ENCODE results near the gene TC2N. TPM values are rescaled to one million over a fixed set of nuclear protein-coding genes. Genes with fewer than 3 reads are reported as not detected.
A peak's percentile ranks its signal among the peaks of the same experiment; 100 is the strongest.

The TC2N gene
- total RNA-seq, 1 donor from 2014 or later = 0.35 TPM

DNA sequence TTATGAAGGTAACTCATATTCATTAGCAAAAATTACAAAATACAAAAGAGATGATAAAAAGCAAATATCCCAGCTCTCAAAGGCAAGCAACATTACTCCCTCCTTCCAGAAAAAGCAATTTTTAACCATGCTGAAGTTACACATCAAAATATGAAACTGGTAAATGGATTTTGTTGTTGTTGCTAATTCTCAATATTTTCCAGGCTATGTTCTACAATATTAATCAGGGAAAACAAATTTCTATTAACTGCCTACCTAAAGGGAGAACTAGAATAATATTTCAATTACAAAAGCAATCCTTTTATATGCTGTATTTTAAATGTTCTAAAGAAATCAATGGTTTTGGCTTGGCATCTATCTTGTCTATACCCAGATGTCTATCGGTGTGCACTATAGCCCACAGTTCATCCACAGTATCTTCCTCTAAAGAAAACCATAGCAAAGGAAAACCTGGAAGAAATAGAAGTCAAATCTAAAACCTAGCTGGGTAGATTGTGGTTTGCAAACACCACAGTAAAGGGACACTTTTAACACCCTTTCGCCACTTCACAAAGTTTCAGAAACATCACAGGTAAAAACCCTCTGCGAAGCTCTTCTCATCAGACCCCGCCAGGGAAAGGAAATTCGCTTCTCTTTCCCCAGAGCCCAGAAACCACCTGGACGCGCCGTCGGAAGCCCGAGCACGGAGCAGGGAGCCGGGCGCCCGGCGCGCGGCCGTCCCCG, 32.0 kb downstream of the TC2N start:
- Mint-ChIP-seq H3K9me3 (ENCODE audit: unreplicated experiment) (no peaks in the 10 kb centered on the region), H3K36me3 (ENCODE audit: unreplicated experiment) (no peaks in the 10 kb centered on the region), H3K4me1 (ENCODE audit: unreplicated experiment) (peaks cover 6% of the 10 kb centered on the region), H3K27ac (ENCODE audit: unreplicated experiment) (no peak overlapping the region), H3K27me3 (ENCODE audit: unreplicated experiment) (peaks cover 80% of the 10 kb centered on the region), H3K4me3 (ENCODE audit: unreplicated experiment) (peak overlapping the region; percentile 12)
- TF ChIP-seq CTCF (IDR thresholded peaks at IDR 0.05) = no peak
- DNase-seq (ENCODE audit: extremely low spot score, unreplicated experiment) = no peak

DNA sequence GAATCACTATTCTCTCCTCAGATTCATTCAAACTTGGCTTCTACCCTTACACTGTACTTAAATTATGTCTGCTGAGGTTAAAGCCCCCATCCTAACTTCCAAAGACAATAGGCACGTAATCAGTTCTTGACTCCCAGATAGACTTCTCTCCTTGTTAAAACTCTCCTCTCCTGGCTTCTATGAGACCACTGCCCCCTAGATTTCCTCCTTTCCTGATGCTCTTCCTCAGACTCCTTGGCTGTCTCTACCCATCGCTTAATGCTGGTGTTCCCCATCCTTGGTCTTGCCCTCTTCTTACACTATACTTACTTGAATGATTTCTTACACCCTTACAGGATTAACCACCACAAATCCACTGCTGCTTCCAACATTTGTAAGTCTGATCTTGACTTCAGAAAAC, 32.8 kb downstream of the TC2N start:
- Mint-ChIP-seq H3K27me3 (ENCODE audit: unreplicated experiment) (peaks cover 80% of the 10 kb centered on the region), H3K27ac (ENCODE audit: unreplicated experiment) (no peak overlapping the region), H3K4me1 (ENCODE audit: unreplicated experiment) (peaks cover 6% of the 10 kb centered on the region), H3K4me3 (ENCODE audit: unreplicated experiment) (no peak overlapping the region), H3K36me3 (ENCODE audit: unreplicated experiment) (no peaks in the 10 kb centered on the region), H3K9me3 (ENCODE audit: unreplicated experiment) (no peaks in the 10 kb centered on the region)
- no peak for TF ChIP-seq CTCF (IDR thresholded peaks at IDR 0.05)
- no peak for DNase-seq (ENCODE audit: extremely low spot score, unreplicated experiment)

GRCh38 chr14:91831337-91831736, 36.0 kb downstream of the TC2N start:
- DNase-seq (ENCODE audit: extremely low spot score, unreplicated experiment) = no peak
- Mint-ChIP-seq H3K27me3 (ENCODE audit: unreplicated experiment) (peaks cover 77% of the 10 kb centered on the region), H3K4me1 (ENCODE audit: unreplicated experiment) (no peaks in the 10 kb centered on the region), H3K4me3 (ENCODE audit: unreplicated experiment) (no peak overlapping the region), H3K36me3 (ENCODE audit: unreplicated experiment) (no peaks in the 10 kb centered on the region), H3K9me3 (ENCODE audit: unreplicated experiment) (no peaks in the 10 kb centered on the region), H3K27ac (ENCODE audit: unreplicated experiment) (no peak overlapping the region)
- TF ChIP-seq CTCF (IDR thresholded peaks at IDR 0.05) = no peak

DNA sequence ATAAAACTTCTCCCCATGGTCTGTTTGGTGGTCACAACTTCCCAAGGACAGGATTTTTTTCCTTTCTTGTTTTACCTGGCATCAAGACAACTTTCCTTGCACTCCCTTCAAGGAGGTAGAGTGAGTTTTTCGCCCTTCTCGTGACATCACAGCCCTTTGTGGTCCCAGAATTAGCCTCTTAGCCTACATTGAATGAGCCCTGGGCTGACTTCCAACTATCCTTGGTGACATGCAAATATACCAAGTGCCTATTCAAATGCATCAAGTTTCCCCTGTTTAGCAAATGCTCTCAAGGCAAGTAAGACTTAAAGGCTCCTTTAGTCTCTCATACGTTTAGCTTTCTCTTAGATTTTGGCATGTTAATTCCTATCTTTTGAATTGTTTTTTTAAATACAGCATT, 36.6 kb downstream of the TC2N start:
- Mint-ChIP-seq H3K4me1 (ENCODE audit: unreplicated experiment) (no peaks in the 10 kb centered on the region), H3K27me3 (ENCODE audit: unreplicated experiment) (peaks cover 77% of the 10 kb centered on the region), H3K27ac (ENCODE audit: unreplicated experiment) (no peak overlapping the region), H3K36me3 (ENCODE audit: unreplicated experiment) (no peaks in the 10 kb centered on the region), H3K9me3 (ENCODE audit: unreplicated experiment) (no peaks in the 10 kb centered on the region), H3K4me3 (ENCODE audit: unreplicated experiment) (no peak overlapping the region)
- no peak for DNase-seq (ENCODE audit: extremely low spot score, unreplicated experiment)
- no peak for TF ChIP-seq CTCF (IDR thresholded peaks at IDR 0.05)

- H3K9me3 Mint-ChIP-seq (ENCODE audit: unreplicated experiment) = no peaks in the 10 kb centered on the region
- TF ChIP-seq CTCF (IDR thresholded peaks at IDR 0.05) = no peak
- no peak overlapping the region for H3K4me3 Mint-ChIP-seq (ENCODE audit: unreplicated experiment)
- no peaks in the 10 kb centered on the region for H3K4me1 Mint-ChIP-seq (ENCODE audit: unreplicated experiment)
- DNase-seq (ENCODE audit: extremely low spot score, unreplicated experiment) = no peak
- H3K36me3 Mint-ChIP-seq (ENCODE audit: unreplicated experiment) = no peaks in the 10 kb centered on the region
- H3K27ac Mint-ChIP-seq (ENCODE audit: unreplicated experiment) = no peak overlapping the region
- H3K27me3 Mint-ChIP-seq (ENCODE audit: unreplicated experiment) = peaks cover 69% of the 10 kb centered on the region
Observed at GRCh38 chr14:91829511-91829910, 37.8 kb downstream of the TC2N start.
